Measurements from ENCODE around the gene AUTS2.

DNA sequence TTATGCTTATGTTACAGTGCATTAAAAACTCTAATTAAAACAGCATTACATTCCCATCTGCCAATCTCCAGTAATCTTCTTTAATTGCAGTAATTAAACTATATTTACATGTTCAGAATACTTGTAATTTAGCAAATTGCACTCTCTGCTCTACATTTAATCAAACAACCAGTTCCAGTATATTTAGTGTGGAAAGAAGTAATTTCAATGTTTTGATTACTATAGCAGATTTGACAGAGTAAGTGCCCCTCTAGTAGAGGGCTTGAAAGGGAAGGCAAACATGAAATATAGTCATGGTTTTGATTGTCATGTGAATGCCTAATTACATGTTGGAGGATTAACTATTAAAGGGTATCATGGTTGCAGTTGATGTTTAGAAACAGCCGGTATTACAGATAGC, 739.7 kb downstream of the AUTS2 start:
- no peak for TF ChIP-seq CTCF (conservative IDR thresholded peaks at IDR 0.05; ENCODE audit: low read depth in 2 of 2)
- TF ChIP-seq EZH2 (IDR thresholded peaks at IDR 0.05; ENCODE audit: low read depth, unreplicated experiment), result no peak
- no peak for TF ChIP-seq EZH2phosphoT487 (IDR thresholded peaks at IDR 0.05; ENCODE audit: unreplicated experiment)
- no peak for TF ChIP-seq POLR2AphosphoS5 (IDR thresholded peaks at IDR 0.05; ENCODE audit: low read depth)
- no peak for TF ChIP-seq CREB1 (CRISPR knock-in tag; IDR thresholded peaks at IDR 0.05; ENCODE audit: low read depth)
- TF ChIP-seq JUNB (IDR thresholded peaks at IDR 0.05; ENCODE audit: unreplicated experiment), result no peak
- TF ChIP-seq REST (IDR thresholded peaks at IDR 0.05; ENCODE audit: unreplicated experiment), result no peak
- TF ChIP-seq NANOG (IDR thresholded peaks at IDR 0.05; ENCODE audit: borderline replicate concordance), result no peak
- TF ChIP-seq ETS1 (IDR thresholded peaks at IDR 0.05), result no peak
- no peak for TF ChIP-seq ZNF114 (CRISPR knock-in tag; IDR thresholded peaks at IDR 0.05)
- TF ChIP-seq ZNF462 (CRISPR knock-in tag; IDR thresholded peaks at IDR 0.05), result no peak
- no peak for TF ChIP-seq ZNF331 (CRISPR knock-in tag; IDR thresholded peaks at IDR 0.05; ENCODE audit: low read depth)

All from GM23338 (cell line).